ENCODE data around the gene TTC28.

TTC28 gene

DNA sequence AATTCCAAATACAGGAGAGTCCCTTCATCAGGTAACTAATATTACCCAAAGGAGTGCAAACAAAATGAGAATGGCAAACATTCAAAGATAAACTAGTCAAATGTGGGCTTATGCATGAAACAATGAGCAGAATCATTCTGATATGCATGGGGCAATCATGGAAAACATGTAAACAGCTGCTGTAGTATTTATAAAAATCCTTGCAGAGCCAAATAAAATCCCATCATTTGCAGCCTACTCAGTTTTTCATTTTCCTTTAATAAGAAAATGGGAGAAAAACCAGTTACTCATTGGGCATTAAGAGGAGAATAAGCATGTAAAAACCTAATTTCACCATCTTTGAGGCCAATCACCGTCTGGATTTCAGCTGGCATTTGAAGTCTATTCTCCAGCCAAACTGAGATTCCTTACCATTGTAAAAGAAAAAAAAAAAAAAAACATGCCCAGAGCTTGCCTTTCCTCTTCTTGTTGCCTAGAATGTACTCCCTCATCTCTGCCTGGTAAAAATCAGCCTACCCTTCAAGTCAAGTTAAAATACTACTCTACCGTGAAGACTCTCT lies 249.1 kb downstream of the TTC28 start:
- H3K27me3 ChIP-seq (ENCODE audit: low read length), result no peaks in the 10 kb centered on the region
- H3K9me2 ChIP-seq (replicated peaks; ENCODE audit: insufficient read depth, low read length), result no peaks in the 10 kb centered on the region
- H3K9ac ChIP-seq (ENCODE audit: low read length), result no peak overlapping the region
- H3K4me3 ChIP-seq (ENCODE audit: insufficient read depth, low read length, poor library complexity, severe bottlenecking), result no peak overlapping the region
- no peaks in the 10 kb centered on the region for H4K20me1 ChIP-seq (ENCODE audit: low read depth, low read length)
- no peak for TF ChIP-seq EZH2phosphoT487 (conservative IDR thresholded peaks at IDR 0.05; ENCODE audit: low read length)
- H3F3A ChIP-seq (ENCODE audit: insufficient read depth), result no peaks in the 10 kb centered on the region
- H3K4me2 ChIP-seq (ENCODE audit: low read depth, low read length, poor library complexity, severe bottlenecking), result no peak overlapping the region
- H3K79me2 ChIP-seq (ENCODE audit: insufficient read depth, low read length), result no peaks in the 10 kb centered on the region
- no peaks in the 10 kb centered on the region for H3K36me3 ChIP-seq (ENCODE audit: low read length)
- no peak overlapping the region for H3K27ac ChIP-seq (ENCODE audit: low read depth, low read length)
- no peaks in the 10 kb centered on the region for H3K9me3 ChIP-seq (ENCODE audit: insufficient read depth, low read length)
- H2AFZ ChIP-seq (ENCODE audit: low read depth, low read length, severe bottlenecking), result no peak overlapping the region

DNA sequence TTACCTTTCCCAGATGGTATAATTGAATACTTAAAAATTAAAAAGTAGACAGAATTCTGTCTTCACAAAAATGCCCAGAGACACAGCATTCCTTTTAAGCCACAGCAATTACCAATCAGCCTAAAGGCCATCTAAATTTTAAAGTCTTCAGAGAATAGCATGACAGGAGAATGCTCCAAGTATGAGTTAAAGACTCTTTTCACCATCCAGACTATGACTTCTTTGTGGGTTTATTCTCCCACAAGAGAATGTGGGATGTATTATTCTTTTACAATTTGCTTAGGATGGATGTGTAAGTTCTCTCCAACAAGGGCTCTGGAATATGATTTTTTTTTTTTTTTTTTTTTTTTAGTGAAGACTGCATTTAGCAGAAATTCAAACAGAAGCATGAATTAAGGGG lies 249.9 kb downstream of the TTC28 start:
- Histone ChIP-seq H3K36me3 (ENCODE audit: low read length) (no peaks in the 10 kb centered on the region), H3K9ac (ENCODE audit: low read length) (no peak overlapping the region), H3K27ac (ENCODE audit: low read depth, low read length) (no peak overlapping the region), H3F3A (ENCODE audit: insufficient read depth) (no peaks in the 10 kb centered on the region), H3K4me3 (ENCODE audit: insufficient read depth, low read length, poor library complexity, severe bottlenecking) (no peak overlapping the region), H3K4me2 (ENCODE audit: low read depth, low read length, poor library complexity, severe bottlenecking) (no peak overlapping the region), H4K20me1 (ENCODE audit: low read depth, low read length) (no peaks in the 10 kb centered on the region), H3K79me2 (ENCODE audit: insufficient read depth, low read length) (no peaks in the 10 kb centered on the region), H3K9me2 (replicated peaks; ENCODE audit: insufficient read depth, low read length) (no peaks in the 10 kb centered on the region), H3K9me3 (ENCODE audit: insufficient read depth, low read length) (no peaks in the 10 kb centered on the region), H3K27me3 (ENCODE audit: low read length) (no peaks in the 10 kb centered on the region), H2AFZ (ENCODE audit: low read depth, low read length, severe bottlenecking) (no peak overlapping the region)
- TF ChIP-seq, protein P1, sequence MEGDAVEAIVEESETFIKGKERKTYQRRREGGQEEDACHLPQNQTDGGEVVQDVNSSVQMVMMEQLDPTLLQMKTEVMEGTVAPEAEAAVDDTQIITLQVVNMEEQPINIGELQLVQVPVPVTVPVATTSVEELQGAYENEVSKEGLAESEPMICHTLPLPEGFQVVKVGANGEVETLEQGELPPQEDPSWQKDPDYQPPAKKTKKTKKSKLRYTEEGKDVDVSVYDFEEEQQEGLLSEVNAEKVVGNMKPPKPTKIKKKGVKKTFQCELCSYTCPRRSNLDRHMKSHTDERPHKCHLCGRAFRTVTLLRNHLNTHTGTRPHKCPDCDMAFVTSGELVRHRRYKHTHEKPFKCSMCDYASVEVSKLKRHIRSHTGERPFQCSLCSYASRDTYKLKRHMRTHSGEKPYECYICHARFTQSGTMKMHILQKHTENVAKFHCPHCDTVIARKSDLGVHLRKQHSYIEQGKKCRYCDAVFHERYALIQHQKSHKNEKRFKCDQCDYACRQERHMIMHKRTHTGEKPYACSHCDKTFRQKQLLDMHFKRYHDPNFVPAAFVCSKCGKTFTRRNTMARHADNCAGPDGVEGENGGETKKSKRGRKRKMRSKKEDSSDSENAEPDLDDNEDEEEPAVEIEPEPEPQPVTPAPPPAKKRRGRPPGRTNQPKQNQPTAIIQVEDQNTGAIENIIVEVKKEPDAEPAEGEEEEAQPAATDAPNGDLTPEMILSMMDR (IDR thresholded peaks at IDR 0.05; ENCODE audit: insufficient read depth, low read length, poor library complexity, severe bottlenecking), result no peak
- TF ChIP-seq EZH2phosphoT487 (conservative IDR thresholded peaks at IDR 0.05; ENCODE audit: low read length), result no peak

DNA sequence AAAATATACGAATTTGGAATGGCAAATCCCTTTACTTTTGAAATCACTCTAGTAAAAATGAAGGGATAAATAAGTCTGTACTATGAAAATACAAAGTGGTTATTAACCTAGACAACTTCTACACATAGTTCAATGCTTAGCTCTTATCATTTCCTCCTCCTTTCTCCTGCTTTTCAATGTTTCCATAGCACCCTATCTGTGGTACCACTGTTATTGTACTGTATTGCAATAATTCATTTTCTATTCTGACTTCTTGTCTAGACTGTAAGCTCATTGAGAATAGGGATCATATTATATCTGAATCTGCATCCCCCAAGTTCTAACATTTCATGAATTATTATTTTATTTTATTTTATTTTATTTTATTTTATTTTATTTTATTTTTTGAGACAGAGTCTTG lies 251.4 kb downstream of the TTC28 start:
- H3K27ac ChIP-seq (ENCODE audit: low read depth, low read length), result no peak overlapping the region
- no peaks in the 10 kb centered on the region for H3K9me2 ChIP-seq (replicated peaks; ENCODE audit: insufficient read depth, low read length)
- H2AFZ ChIP-seq (ENCODE audit: low read depth, low read length, severe bottlenecking), result no peak overlapping the region
- TF ChIP-seq, protein P1 (IDR thresholded peaks at IDR 0.05; ENCODE audit: insufficient read depth, low read length, poor library complexity, severe bottlenecking), result no peak
- TF ChIP-seq EZH2phosphoT487 (conservative IDR thresholded peaks at IDR 0.05; ENCODE audit: low read length), result no peak
- H3K27me3 ChIP-seq (ENCODE audit: low read length), result no peaks in the 10 kb centered on the region
- H3K4me2 ChIP-seq (ENCODE audit: low read depth, low read length, poor library complexity, severe bottlenecking), result no peak overlapping the region
- no peaks in the 10 kb centered on the region for H3K36me3 ChIP-seq (ENCODE audit: low read length)
- no peaks in the 10 kb centered on the region for H3K9me3 ChIP-seq (ENCODE audit: insufficient read depth, low read length)
- no peaks in the 10 kb centered on the region for H3F3A ChIP-seq (ENCODE audit: insufficient read depth)
- H3K4me3 ChIP-seq (ENCODE audit: insufficient read depth, low read length, poor library complexity, severe bottlenecking), result no peak overlapping the region
- no peaks in the 10 kb centered on the region for H3K79me2 ChIP-seq (ENCODE audit: insufficient read depth, low read length)
- H3K9ac ChIP-seq (ENCODE audit: low read length), result no peak overlapping the region
- H4K20me1 ChIP-seq (ENCODE audit: low read depth, low read length), result no peaks in the 10 kb centered on the region

DNA sequence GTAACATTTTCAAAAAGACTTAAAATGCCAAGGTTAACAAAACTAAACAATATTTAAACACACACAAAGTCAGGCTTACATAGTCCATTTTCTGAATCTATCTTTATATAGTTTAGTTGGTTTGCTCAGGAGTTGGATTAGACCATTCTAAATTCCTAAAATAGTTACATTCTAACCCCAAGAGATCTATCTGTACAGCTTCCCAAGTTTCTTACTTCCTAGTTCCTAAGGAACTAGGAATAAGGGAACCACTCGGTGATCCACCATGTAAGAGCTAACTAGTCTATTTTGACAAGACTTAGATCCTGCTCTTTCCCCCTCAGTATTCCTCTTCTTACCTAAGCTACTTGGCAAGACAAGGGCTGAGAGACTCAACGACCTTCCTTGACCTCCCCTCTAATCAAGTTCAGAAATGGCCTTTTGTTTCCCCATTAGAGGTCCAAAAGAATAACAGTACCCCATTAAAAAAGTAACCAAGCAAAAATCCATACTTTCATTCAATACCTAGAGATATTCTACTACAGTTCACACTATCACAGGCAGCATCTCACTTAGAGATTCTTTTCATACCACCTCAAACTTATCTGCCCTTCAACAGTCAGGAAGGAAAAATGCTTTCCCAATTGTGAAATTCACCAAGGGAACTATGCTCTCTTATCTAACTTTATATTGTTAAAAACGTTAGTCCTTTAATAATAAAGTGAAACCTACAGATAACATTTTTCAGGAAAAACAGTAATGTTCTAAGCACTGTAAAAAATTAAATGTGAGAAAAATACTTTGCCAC lies 253.1 kb downstream of the TTC28 start:
- H4K20me1 ChIP-seq (ENCODE audit: low read depth, low read length), result no peaks in the 10 kb centered on the region
- no peak overlapping the region for H3K9ac ChIP-seq (ENCODE audit: low read length)
- H3K4me3 ChIP-seq (ENCODE audit: insufficient read depth, low read length, poor library complexity, severe bottlenecking), result no peak overlapping the region
- H3K79me2 ChIP-seq (ENCODE audit: insufficient read depth, low read length), result no peaks in the 10 kb centered on the region
- no peak overlapping the region for H3K27ac ChIP-seq (ENCODE audit: low read depth, low read length)
- no peak overlapping the region for H3K4me2 ChIP-seq (ENCODE audit: low read depth, low read length, poor library complexity, severe bottlenecking)
- H3K9me2 ChIP-seq (replicated peaks; ENCODE audit: insufficient read depth, low read length), result no peaks in the 10 kb centered on the region
- no peak overlapping the region for H2AFZ ChIP-seq (ENCODE audit: low read depth, low read length, severe bottlenecking)
- no peaks in the 10 kb centered on the region for H3K36me3 ChIP-seq (ENCODE audit: low read length)
- no peaks in the 10 kb centered on the region for H3F3A ChIP-seq (ENCODE audit: insufficient read depth)
- H3K27me3 ChIP-seq (ENCODE audit: low read length), result no peaks in the 10 kb centered on the region
- H3K9me3 ChIP-seq (ENCODE audit: insufficient read depth, low read length), result no peaks in the 10 kb centered on the region
- TF ChIP-seq, protein P1 (IDR thresholded peaks at IDR 0.05; ENCODE audit: insufficient read depth, low read length, poor library complexity, severe bottlenecking), result no peak

All from SU-DHL-6 (cell line).